ENCODE results near the gene TMEM183A.

TMEM183A gene

GRCh38 chr1:202989879-202990278, 17.3 kb upstream of the TMEM183A start:
- Histone ChIP-seq H3K36me3 (ENCODE audit: low read length) (no peaks in the 10 kb centered on the region), H3K9me2 (replicated peaks; ENCODE audit: insufficient read depth, low read length) (no peaks in the 10 kb centered on the region), H3K9me3 (ENCODE audit: insufficient read depth, low read length) (no peaks in the 10 kb centered on the region), H3K79me2 (ENCODE audit: insufficient read depth, low read length) (no peaks in the 10 kb centered on the region), H3K4me3 (ENCODE audit: insufficient read depth, low read length, poor library complexity, severe bottlenecking) (no peak overlapping the region), H3K27ac (ENCODE audit: low read depth, low read length) (no peak overlapping the region), H3K4me2 (ENCODE audit: low read depth, low read length, poor library complexity, severe bottlenecking) (no peak overlapping the region), H2AFZ (ENCODE audit: low read depth, low read length, severe bottlenecking) (no peak overlapping the region), H4K20me1 (ENCODE audit: low read depth, low read length) (no peaks in the 10 kb centered on the region), H3F3A (ENCODE audit: insufficient read depth) (no peaks in the 10 kb centered on the region), H3K9ac (ENCODE audit: low read length) (no peak overlapping the region), H3K27me3 (ENCODE audit: low read length) (no peaks in the 10 kb centered on the region)
- TF ChIP-seq CTCF (IDR thresholded peaks at IDR 0.05; ENCODE audit: insufficient read depth, low read length, poor library complexity, severe bottlenecking) (no peak), EZH2phosphoT487 (conservative IDR thresholded peaks at IDR 0.05; ENCODE audit: low read length) (no peak)

GRCh38 chr1:202991112-202991511, 16.1 kb upstream of the TMEM183A start:
- no peaks in the 10 kb centered on the region for H3K9me3 ChIP-seq (ENCODE audit: insufficient read depth, low read length)
- no peaks in the 10 kb centered on the region for H3K9me2 ChIP-seq (replicated peaks; ENCODE audit: insufficient read depth, low read length)
- no peak overlapping the region for H3K9ac ChIP-seq (ENCODE audit: low read length)
- H2AFZ ChIP-seq (ENCODE audit: low read depth, low read length, severe bottlenecking): no peak overlapping the region
- H3K4me3 ChIP-seq (ENCODE audit: insufficient read depth, low read length, poor library complexity, severe bottlenecking): no peak overlapping the region
- no peaks in the 10 kb centered on the region for H3K36me3 ChIP-seq (ENCODE audit: low read length)
- no peaks in the 10 kb centered on the region for H4K20me1 ChIP-seq (ENCODE audit: low read depth, low read length)
- H3K4me2 ChIP-seq (ENCODE audit: low read depth, low read length, poor library complexity, severe bottlenecking): no peak overlapping the region
- H3F3A ChIP-seq (ENCODE audit: insufficient read depth): no peaks in the 10 kb centered on the region
- no peak overlapping the region for H3K27ac ChIP-seq (ENCODE audit: low read depth, low read length)
- no peaks in the 10 kb centered on the region for H3K79me2 ChIP-seq (ENCODE audit: insufficient read depth, low read length)
- TF ChIP-seq EZH2phosphoT487 (conservative IDR thresholded peaks at IDR 0.05; ENCODE audit: low read length): no peak
- TF ChIP-seq CTCF (IDR thresholded peaks at IDR 0.05; ENCODE audit: insufficient read depth, low read length, poor library complexity, severe bottlenecking): no peak
- H3K27me3 ChIP-seq (ENCODE audit: low read length): no peaks in the 10 kb centered on the region

- Histone ChIP-seq H3K27ac (ENCODE audit: low read depth, low read length) (no peak overlapping the region), H3K9me3 (ENCODE audit: insufficient read depth, low read length) (no peaks in the 10 kb centered on the region), H3K9me2 (replicated peaks; ENCODE audit: insufficient read depth, low read length) (no peaks in the 10 kb centered on the region), H3K36me3 (ENCODE audit: low read length) (no peaks in the 10 kb centered on the region), H2AFZ (ENCODE audit: low read depth, low read length, severe bottlenecking) (no peak overlapping the region), H3K27me3 (ENCODE audit: low read length) (no peaks in the 10 kb centered on the region), H3F3A (ENCODE audit: insufficient read depth) (no peaks in the 10 kb centered on the region), H3K4me2 (ENCODE audit: low read depth, low read length, poor library complexity, severe bottlenecking) (no peak overlapping the region), H3K79me2 (ENCODE audit: insufficient read depth, low read length) (no peaks in the 10 kb centered on the region), H3K9ac (ENCODE audit: low read length) (no peak overlapping the region), H4K20me1 (ENCODE audit: low read depth, low read length) (no peaks in the 10 kb centered on the region), H3K4me3 (ENCODE audit: insufficient read depth, low read length, poor library complexity, severe bottlenecking) (no peak overlapping the region)
- TF ChIP-seq EZH2phosphoT487 (conservative IDR thresholded peaks at IDR 0.05; ENCODE audit: low read length): no peak
- TF ChIP-seq CTCF (IDR thresholded peaks at IDR 0.05; ENCODE audit: insufficient read depth, low read length, poor library complexity, severe bottlenecking): no peak
Measured at GRCh38 chr1:202994756-202995155, 12.4 kb upstream of the TMEM183A start.
